ENCODE data around the gene IGFN1.

The IGFN1 gene

DNA sequence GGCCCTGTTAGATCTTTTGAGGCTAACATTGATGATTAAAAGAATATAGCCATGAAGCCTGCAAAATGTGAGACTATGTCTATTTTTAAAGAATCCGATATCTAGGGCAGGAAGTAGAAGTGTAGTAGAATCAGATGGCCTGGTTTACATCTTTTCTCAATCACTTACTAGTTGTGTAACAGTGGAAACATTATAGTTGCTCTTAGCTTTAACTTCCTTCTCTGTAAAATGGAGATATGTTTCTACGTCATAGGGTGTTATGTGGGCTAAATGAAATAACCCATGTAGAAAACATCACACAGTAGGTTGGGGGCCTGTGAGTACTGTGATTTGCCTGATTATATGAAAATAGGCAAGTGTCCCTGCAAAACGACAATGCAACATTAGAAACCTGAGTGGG is 4.4 kb upstream of the IGFN1 start:
- DNase-seq = no peak

DNA sequence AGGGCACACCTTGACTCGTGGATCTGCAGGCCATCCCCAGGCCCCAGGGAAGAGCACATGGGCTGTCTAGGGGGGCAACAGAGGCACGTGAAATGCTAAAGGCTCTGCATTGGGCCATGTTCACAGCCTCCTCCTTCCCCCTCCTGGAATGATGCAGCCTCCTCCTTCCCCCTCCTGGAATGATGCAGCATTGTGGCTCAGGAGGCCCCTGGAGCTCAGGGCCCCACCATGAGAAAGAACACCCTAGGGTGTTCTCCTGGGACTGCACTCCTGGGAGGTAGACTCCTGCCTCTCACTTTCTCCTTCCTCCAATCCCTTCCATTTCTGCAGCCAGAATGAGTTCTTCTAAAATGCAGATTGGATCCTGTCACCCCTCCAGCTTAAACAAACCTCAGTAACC is 1.5 kb upstream of the IGFN1 start:
- no peak for DNase-seq

- DNase-seq = no peak
Measured at GRCh38 chr1:201190005-201190404, 619 bp upstream of the IGFN1 start.

GRCh38 chr1:201191653-201192260 is 1.1 kb downstream of the IGFN1 start:
- no peak for DNase-seq

DNA sequence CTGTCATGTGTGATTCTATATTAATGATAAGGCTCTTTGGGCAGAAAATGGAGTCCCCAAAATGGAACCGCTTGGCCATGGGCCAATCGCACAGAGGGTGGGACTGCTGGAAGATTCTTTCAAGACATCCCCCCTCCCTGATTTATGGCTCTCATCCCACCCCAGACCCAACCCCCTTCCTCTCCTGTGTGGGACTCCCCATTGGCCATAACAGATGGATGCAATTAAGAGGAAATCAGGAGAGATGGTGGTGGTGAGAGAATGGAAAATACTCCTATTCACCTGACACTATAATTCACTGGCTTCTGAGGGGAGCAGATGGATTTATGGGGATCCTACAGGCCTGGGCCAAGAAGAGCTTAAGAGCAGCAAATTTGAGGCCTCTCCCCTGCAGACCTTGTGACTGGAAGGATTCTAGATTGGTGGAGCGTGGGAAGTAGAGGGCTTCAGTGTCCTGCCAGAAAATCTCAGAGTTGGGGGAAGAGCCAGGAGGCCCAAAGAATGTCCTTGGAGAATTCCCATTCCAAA is 1.7 kb downstream of the IGFN1 start:
- DNase-seq = no peak

DNA sequence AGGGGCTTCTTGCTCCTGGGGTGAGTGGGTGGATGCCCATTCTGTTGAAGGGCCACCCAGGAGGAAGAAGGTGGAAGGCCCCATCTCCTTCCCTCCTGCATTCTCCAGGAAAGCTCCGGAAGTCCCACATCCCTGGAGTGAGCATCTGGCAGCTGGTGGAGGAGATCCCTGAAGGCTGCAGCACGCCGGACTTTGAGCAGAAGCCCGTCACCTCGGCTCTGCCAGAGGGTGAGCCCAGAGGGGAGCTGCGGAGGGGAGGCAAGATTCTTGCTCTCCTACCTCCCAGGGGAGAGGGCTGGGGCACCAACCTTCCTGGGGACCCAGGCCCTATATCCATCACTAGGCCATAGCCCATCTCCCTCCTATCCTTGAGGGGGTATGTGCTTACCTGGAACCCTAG is 3.4 kb downstream of the IGFN1 start:
- no peak for DNase-seq

DNA sequence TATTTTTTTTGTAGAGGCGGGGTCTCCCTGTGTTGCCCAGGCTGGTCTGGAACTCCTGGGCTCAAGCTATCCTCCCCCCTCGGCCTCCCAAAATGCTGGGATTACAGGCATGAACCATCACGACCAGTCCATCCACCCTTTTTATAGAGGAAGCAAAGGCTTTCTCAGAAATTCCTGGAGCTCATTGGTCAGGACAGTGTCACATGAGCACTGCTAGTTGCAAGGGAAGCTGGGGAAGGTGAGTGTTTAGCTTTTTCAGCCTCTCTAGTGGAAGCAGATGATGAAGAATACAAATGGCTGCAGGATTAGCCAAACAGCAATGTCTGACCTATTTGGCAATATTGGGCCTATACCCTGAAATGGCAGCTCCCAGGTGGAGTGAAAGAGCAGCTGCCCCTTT is 8.0 kb downstream of the IGFN1 start:
- no peak for DNase-seq

- DNase-seq = no peak
Measured at GRCh38 chr1:201205036-201205435, 14.4 kb downstream of the IGFN1 start.

DNA sequence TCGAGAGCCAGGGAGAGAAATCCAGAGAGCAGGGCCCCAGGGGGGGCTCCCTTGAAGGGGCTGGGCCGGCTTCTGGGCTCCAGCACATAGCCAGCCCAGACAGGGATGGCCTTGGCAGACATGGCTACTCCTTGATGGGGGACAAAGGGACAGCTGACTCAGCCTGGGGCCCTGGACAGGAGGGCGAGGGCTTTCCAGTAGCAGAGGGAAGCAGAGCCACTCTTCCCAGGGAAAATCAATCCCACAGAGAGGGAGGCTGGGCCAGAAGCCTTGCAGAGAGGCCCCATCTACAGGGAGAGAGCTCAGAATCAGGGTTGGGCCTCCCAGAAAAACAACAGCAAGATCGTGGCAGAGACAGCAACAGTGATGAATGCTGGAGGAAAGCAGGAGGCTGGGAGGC is 15.6 kb downstream of the IGFN1 start:
- DNase-seq = no peak

DNA sequence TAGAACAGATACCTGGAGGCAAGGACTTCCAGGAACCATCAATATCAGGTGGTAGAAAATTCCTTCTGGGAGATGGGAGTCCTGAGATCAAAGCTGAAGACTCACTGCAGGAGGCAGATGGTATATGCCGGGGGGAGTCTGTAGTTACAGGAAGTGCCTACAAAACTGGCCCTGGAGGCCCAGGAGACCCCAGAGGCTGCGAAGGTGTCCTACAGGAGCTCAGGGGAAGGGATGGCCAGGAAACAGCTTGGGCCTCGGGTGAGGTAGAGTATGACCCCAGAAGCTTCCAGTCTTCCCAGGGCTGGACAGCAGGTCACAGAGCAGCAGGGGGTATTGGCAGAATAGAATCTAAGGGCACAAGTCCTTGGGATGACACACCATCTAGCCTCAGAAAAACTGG is 16.4 kb downstream of the IGFN1 start:
- DNase-seq = no peak

DNA sequence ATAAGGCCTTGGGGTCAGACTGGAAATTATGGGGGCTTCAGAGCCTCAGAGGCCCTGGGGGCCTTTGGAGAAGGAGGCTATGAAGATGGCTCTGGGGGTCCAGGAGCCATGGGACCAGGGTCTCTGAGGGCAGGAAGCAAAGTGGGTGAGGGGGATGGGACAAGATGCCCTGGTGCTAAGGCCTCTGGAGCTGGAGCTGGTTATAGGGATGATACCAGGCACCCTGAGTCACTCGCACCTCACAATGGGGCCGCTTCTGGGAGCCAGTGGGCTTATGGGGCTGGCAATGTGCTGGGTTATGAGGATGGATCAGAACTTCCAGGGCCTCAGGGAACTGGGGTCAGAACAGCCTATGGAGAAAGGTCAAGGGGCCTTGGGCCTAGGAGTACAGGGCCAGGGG is 17.6 kb downstream of the IGFN1 start:
- DNase-seq = no peak

- no peak for DNase-seq
Measured at GRCh38 chr1:201212056-201212455, 21.4 kb downstream of the IGFN1 start.

DNA sequence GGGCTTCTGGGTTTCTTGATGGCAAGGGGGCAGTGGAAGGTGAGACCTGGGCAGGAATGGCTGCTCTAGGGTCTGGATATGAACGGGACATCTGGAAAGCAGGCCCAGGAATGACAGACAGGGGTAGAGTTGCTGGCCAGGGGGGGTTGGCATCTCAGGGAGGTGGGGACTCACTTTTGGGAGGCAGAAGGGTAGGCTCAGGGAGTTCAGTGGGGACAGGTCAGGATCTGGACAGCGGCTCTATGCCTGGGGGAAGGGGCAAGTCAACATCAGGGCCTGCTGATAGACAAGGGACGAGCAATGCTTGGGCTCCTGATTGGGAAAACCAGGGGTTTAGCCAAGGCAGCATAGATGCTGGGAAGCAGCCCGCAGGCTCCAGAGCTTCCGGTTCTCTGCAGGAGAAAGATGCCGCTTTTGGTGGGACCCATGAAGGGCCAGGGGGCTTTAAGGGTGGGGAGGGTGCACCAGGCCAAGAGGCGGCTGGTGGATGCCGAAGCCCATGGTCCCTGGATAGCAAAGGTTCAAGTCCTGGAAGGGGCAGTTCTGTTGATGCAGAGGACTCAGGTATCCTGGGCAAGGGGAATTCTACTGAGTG is 21.9 kb downstream of the IGFN1 start:
- no peak for DNase-seq

DNA sequence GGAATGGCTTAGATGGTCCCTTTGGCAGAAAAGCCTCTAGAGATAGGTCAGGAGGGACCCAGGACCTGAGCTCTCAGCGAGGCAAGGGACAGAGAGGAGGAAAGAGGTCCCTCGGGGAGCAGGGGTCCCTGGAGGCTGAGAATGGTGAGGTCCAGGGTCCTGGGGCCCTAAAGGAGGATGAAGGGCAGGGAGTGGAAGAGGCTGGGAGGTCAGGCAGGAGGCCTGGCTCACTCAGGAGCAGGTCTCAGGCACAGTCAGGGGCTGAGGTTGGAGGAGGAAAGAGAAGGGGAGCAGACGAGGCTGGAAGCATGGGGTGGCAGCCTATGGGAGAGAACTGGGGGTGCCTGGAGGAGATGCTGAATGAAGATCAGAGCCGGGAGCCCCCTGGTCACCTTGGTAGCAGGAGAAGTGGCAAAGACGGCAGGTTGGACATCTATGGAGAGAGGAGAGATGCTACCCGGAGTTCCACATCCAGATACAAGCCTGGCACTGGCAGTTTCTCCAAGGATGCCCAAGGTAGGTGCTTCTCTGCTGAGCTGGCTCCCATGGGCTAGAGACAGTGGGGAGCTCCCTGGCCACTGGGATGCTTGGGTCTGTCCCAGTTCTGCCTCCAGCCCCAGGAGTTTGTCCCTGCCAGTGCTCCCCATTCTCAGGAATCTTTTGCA is 22.6 kb downstream of the IGFN1 start:
- DNase-seq = no peak

DNA sequence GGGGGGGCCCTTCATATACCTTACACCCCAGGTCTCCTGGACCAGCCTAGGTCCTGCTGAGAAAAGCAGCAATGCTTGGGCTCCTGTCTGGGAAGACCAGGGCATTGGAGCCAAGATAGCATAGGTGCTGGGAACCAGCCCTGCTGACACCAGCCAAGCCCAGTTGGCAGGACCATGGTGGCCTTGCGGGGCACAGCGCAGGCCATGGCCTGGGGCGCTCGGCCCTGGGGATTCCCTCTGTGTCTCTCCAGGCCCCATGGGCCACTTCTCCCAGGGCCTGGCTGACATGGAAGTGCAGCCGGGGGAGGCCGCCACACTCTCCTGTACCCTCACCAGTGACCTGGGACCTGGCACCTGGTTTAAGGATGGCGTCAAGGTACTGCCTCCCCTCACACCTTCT is 23.3 kb downstream of the IGFN1 start:
- no peak for DNase-seq

DNA sequence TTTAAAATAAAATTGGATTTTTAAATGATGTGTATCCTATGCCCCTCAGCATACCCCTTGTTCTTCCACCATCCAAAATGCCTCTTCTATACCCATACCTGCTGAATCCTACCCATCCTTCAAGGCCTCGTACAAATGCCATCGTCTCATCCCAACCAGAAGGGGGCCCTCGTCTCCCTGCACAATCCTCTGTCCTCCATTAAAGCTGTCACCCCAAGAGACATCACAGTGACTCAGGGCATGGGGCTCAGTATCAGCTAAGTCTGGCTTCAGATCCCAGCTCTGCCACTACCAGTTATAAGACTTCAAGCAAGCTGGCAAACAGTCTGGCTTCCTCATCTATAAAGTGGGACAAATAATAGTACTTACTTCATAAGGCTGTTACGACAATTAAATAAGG is 23.8 kb downstream of the IGFN1 start:
- no peak for DNase-seq

DNA sequence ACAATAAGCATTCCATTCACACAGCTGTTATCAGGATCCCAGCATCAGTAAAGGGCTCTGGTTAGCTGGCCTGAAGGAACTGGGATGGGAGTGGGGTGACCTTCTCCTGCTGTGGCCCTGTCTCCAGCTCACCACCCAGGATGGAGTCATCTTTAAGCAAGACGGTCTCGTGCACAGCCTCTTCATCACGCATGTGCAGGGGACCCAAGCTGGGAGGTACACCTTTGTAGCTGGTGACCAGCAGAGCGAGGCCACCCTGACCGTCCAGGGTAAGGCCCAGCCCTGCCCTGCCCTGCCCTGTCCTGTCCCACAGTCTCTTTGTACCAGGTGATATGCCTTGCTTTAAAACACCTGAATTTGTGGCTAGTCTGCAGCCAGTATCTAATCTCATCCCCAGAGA is 24.3 kb downstream of the IGFN1 start:
- DNase-seq = no peak

DNA sequence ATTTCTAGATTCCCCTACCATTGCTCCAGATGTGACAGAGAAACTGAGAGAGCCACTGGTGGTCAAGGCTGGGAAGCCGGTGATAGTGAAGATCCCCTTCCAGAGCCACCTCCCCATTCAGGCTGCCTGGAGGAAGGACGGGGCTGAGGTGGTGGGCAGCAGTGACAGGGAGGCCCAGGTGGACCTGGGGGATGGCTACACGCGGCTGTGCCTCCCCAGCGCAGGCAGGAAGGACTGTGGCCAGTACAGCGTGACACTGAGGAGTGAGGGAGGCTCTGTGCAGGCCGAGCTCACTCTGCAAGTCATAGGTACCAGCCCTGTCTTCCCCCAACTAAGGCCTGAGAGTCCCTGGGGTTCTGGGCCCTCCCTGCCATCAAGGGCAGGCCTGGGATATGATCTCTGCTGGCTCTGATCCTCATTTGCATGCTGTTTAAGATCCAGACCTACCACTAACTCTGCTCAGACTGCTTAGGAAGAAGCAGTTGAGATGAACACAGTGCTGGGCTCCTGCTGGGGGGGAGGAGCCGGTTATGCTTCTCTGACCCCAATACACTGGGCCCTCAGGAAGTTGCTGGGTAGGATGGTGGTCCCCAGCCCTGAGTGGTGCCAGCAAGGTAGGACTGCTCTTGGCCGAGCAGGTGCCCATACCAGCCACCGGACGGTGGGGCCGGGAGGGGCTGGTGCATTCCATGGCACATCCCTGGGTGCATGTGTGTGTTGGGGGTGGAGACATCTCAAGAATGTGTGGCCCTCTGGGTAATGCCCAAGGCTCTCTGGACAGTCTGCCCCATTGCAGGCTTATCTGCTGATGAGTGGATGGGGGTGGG is 25.1 kb downstream of the IGFN1 start:
- no peak for DNase-seq

DNA sequence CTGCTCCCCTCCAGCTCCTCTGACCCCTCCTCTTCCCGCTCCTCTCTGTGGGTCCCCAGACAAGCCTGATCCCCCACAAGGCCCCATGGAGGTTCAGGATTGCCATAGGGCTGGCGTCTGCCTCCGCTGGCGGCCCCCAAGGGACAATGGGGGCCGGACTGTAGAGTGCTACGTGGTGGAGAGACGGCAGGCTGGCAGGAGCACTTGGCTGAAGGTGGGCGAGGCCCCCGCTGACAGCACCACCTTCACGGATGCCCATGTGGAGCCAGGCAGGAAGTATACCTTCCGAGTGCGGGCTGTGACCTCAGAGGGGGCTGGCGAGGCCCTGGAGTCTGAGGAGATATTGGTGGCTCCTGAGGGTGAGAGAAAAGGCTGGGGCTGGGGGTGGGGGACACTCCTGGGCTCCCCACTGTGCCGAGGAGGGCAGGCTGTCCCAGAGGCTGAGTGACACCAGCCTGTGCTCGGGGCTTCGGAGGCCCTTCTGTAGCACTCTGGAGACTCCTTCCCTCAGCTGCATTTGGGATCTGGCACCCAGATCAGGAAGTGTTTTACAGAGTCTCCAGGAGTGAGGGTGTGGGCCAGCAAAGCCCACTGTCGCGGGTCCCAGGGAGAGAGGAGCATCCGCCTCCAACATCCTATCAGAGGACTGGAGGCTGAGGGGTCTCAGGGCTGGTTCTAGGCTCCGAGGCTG is 25.9 kb downstream of the IGFN1 start:
- DNase-seq = no peak

DNA sequence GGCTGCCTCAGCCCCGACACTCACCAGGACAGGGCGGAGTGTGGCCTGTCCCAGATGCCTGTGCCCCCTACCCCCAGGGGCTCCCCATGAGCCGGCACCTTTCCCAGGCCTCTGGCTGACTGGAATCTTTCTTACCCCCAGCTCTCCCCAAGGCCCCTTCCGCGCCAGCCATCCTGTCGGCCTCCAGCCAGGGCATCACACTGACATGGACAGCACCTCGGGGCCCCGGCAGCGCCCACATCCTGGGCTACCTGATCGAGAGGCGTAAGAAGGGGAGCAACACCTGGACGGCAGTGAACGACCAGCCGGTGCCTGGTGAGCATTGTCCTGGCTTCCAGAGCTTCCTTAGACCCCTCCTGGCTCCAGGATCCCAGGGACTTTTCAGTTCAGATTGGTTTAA is 26.5 kb downstream of the IGFN1 start:
- DNase-seq = no peak

- DNase-seq = no peak
Measured at GRCh38 chr1:201217851-201218250, 27.2 kb downstream of the IGFN1 start.

DNA sequence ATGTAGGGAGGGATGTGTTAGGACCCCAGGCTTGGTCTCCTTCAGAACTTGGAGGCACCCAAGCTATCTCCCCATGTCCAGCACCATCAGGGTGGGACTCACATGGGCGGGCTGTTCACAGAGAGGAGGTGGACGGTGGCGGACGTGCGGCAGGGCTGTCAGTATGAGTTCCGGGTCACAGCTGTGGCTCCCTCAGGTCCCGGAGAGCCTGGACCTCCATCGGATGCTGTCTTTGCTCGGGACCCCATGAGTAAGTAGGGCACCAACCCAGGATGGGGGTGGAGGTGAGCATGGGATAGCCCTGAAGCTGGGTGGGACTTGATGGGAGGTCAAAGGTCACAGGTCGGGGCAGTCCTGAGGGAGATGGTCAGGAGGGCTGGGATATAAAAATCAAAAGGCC is 27.8 kb downstream of the IGFN1 start:
- DNase-seq = no peak
